Stimulated activated naive CD8-positive, alpha-beta T cell treated with anti-CD3 and anti-CD28 coated beads, Interleukin-15, amount 100 ng/mL, for 72 hours (primary cell): ENCODE results near the gene NPAS2.

Source experiments
- ATAC-seq: fragments of 150-1000 bp; cut with Tn5 transposase; 2 replicates; pipeline ENCODE4 v1.10.0; 2021; ENCODE audit warnings: mild to moderate bottlenecking, moderate library complexity
- DNase-seq, 2 donors: peaks; one replicate each; pipeline ENCODE4 v3.0.0; 2021 to 2022
- H3K27ac Mint-ChIP-seq, 2 donors: one replicate each; pipeline ENCODE4 v1.8.0; 2022; ENCODE audit warnings: mild to moderate bottlenecking in 2 of 2, mixed read lengths in 2 of 2, moderate library complexity in 2 of 2
- H3K27me3 Mint-ChIP-seq: one replicate; pipeline ENCODE4 v1.8.0; 2022; ENCODE audit warnings: mixed read lengths
- H3K4me1 Mint-ChIP-seq: one replicate; pipeline ENCODE4 v1.8.0; 2022; ENCODE audit warnings: mild to moderate bottlenecking, mixed read lengths
- H3K4me3 Mint-ChIP-seq, 2 donors: one replicate each; pipeline ENCODE4 v1.8.0; 2022; ENCODE audit warnings: mild to moderate bottlenecking in 2 of 2, mixed read lengths in 2 of 2, moderate library complexity in 1 of 2
- H3K9me3 Mint-ChIP-seq, 2 donors: one replicate each; pipeline ENCODE4 v1.8.0; 2022; ENCODE audit warnings: mixed read lengths in 2 of 2

NPAS2 gene

GRCh38 chr2:100819370-100820272 is at the start of gene NPAS2:
TSS of gene NPAS2 (plus strand) at chr2:100820139. CDS start at chr2:100904755, 84,616 bp downstream.
- Mint-ChIP-seq H3K27ac (peak within 1 kb of the TSS; percentile 80 to 90), H3K9me3 (no peaks in the 10 kb centered on the region), H3K4me1 (peaks cover 51% of the 10 kb centered on the region), H3K4me3 (peak within 1 kb of the TSS; percentile 87 to 92), H3K27me3 (peaks cover 44% of the 10 kb centered on the region)
- ATAC-seq (peak; percentile 71), DNase-seq (peak; percentile 16 to 36)

GRCh38 chr2:100771125-100771524 is 48.8 kb upstream of the NPAS2 start:
- Mint-ChIP-seq H3K9me3 (no peaks in the 10 kb centered on the region), H3K27ac (no peak overlapping the region), H3K4me3 (no peak overlapping the region), H3K4me1 (no peaks in the 10 kb centered on the region), H3K27me3 (no peaks in the 10 kb centered on the region)
- no peak for ATAC-seq
- no peak for DNase-seq

GRCh38 chr2:100773538-100773937 is 46.4 kb upstream of the NPAS2 start:
- H3K4me3 Mint-ChIP-seq, result no peak overlapping the region
- no peaks in the 10 kb centered on the region for H3K4me1 Mint-ChIP-seq
- H3K27me3 Mint-ChIP-seq, result no peaks in the 10 kb centered on the region
- no peaks in the 10 kb centered on the region for H3K9me3 Mint-ChIP-seq
- ATAC-seq, result no peak
- no peak for DNase-seq
- H3K27ac Mint-ChIP-seq, result no peak overlapping the region

GRCh38 chr2:100776445-100776844 is 43.5 kb upstream of the NPAS2 start:
- Mint-ChIP-seq H3K27ac (no peak overlapping the region), H3K27me3 (no peaks in the 10 kb centered on the region), H3K4me3 (no peak overlapping the region), H3K9me3 (no peaks in the 10 kb centered on the region), H3K4me1 (no peaks in the 10 kb centered on the region)
- no peak for DNase-seq
- no peak for ATAC-seq

- no peaks in the 10 kb centered on the region for H3K4me1 Mint-ChIP-seq
Measured at GRCh38 chr2:100778637-100779450, 41.1 kb upstream of the NPAS2 start.

GRCh38 chr2:100779908-100780202 is 40.1 kb upstream of the NPAS2 start:
- H3K27me3 Mint-ChIP-seq, result no peaks in the 10 kb centered on the region
- no peak for ATAC-seq
- no peaks in the 10 kb centered on the region for H3K4me1 Mint-ChIP-seq
- DNase-seq, result no peak
- no peak overlapping the region for H3K27ac Mint-ChIP-seq
- H3K4me3 Mint-ChIP-seq, result no peak overlapping the region
- H3K9me3 Mint-ChIP-seq, result no peaks in the 10 kb centered on the region

More at GRCh38 chr2:100778637-100779450, 41.1 kb upstream of the NPAS2 start:
- no peak overlapping the region for H3K4me3 Mint-ChIP-seq
- H3K9me3 Mint-ChIP-seq, result no peaks in the 10 kb centered on the region
- DNase-seq, result no peak
- no peak overlapping the region for H3K27ac Mint-ChIP-seq
- no peak for ATAC-seq
- H3K27me3 Mint-ChIP-seq, result no peaks in the 10 kb centered on the region

GRCh38 chr2:100780203-100781008 is 39.5 kb upstream of the NPAS2 start:
- Mint-ChIP-seq H3K4me3 (no peak overlapping the region), H3K27me3 (no peaks in the 10 kb centered on the region), H3K4me1 (no peaks in the 10 kb centered on the region), H3K9me3 (no peaks in the 10 kb centered on the region), H3K27ac (no peak overlapping the region)
- DNase-seq, result no peak
- ATAC-seq, result no peak

- no peaks in the 10 kb centered on the region for H3K4me1 Mint-ChIP-seq
- DNase-seq, result no peak
- H3K27me3 Mint-ChIP-seq, result no peaks in the 10 kb centered on the region
- H3K4me3 Mint-ChIP-seq, result no peak overlapping the region
- ATAC-seq, result no peak
- H3K9me3 Mint-ChIP-seq, result no peaks in the 10 kb centered on the region
- H3K27ac Mint-ChIP-seq, result no peak overlapping the region
Measured at GRCh38 chr2:100781009-100781325, 39.0 kb upstream of the NPAS2 start.

GRCh38 chr2:100781523-100782379 is 38.2 kb upstream of the NPAS2 start:
- DNase-seq, result no peak
- Mint-ChIP-seq H3K4me3 (no peak overlapping the region), H3K27me3 (no peaks in the 10 kb centered on the region), H3K27ac (peak overlapping the region in 1 of 2 donors; percentile 37), H3K9me3 (no peaks in the 10 kb centered on the region), H3K4me1 (no peaks in the 10 kb centered on the region)
- no peak for ATAC-seq

- no peak overlapping the region for H3K27ac Mint-ChIP-seq
Measured at GRCh38 chr2:100782380-100782878, 37.5 kb upstream of the NPAS2 start.

GRCh38 chr2:100783987-100784386 is 36.0 kb upstream of the NPAS2 start:
- no peaks in the 10 kb centered on the region for H3K4me1 Mint-ChIP-seq
- no peak overlapping the region for H3K4me3 Mint-ChIP-seq
- no peaks in the 10 kb centered on the region for H3K27me3 Mint-ChIP-seq
- no peak for ATAC-seq
- H3K9me3 Mint-ChIP-seq, result peaks cover 0 to 4% of the 10 kb centered on the region in 2 donors
- H3K27ac Mint-ChIP-seq, result no peak overlapping the region
- DNase-seq, result no peak

More at GRCh38 chr2:100782380-100782878, 37.5 kb upstream of the NPAS2 start:
- no peaks in the 10 kb centered on the region for H3K9me3 Mint-ChIP-seq
- no peak for ATAC-seq
- H3K27me3 Mint-ChIP-seq, result no peaks in the 10 kb centered on the region
- H3K4me1 Mint-ChIP-seq, result no peaks in the 10 kb centered on the region
- no peak overlapping the region for H3K4me3 Mint-ChIP-seq
- no peak for DNase-seq

- no peaks in the 10 kb centered on the region for H3K27me3 Mint-ChIP-seq
- DNase-seq (no peak), ATAC-seq (no peak)
- H3K9me3 Mint-ChIP-seq, result peaks cover 0 to 4% of the 10 kb centered on the region in 2 donors
- H3K27ac Mint-ChIP-seq, result no peak overlapping the region
- H3K4me1 Mint-ChIP-seq, result no peaks in the 10 kb centered on the region
- H3K4me3 Mint-ChIP-seq, result no peak overlapping the region
Measured at GRCh38 chr2:100784681-100785080, 35.3 kb upstream of the NPAS2 start.

- ATAC-seq, result no peak
- H3K4me3 Mint-ChIP-seq, result no peak overlapping the region
- H3K27me3 Mint-ChIP-seq, result no peaks in the 10 kb centered on the region
- no peak overlapping the region for H3K27ac Mint-ChIP-seq
- DNase-seq, result no peak
- no peaks in the 10 kb centered on the region for H3K4me1 Mint-ChIP-seq
- peaks cover 0 to 4% of the 10 kb centered on the region in 2 donors for H3K9me3 Mint-ChIP-seq
Measured at GRCh38 chr2:100785626-100786296, 34.2 kb upstream of the NPAS2 start.

- H3K27me3 Mint-ChIP-seq, result no peaks in the 10 kb centered on the region
- H3K27ac Mint-ChIP-seq, result no peak overlapping the region
- ATAC-seq (no peak), DNase-seq (no peak)
- H3K9me3 Mint-ChIP-seq, result peaks cover 0 to 4% of the 10 kb centered on the region in 2 donors
- no peak overlapping the region for H3K4me3 Mint-ChIP-seq
- no peaks in the 10 kb centered on the region for H3K4me1 Mint-ChIP-seq
Measured at GRCh38 chr2:100786297-100786658, 33.7 kb upstream of the NPAS2 start.
